SJSA1 (cell line): ENCODE measurements around the gene LMCD1. TPM values are rescaled to one million over a fixed set of nuclear protein-coding genes. Genes with fewer than 3 reads are reported as not detected.

ENCODE experiments used
- DNase-seq, 2 experiments: peaks; one replicate each; pipeline ENCODE4 v3.0.0-alpha.2; 2015 to 2020; ENCODE audit warnings: low spot score in 2 of 2, low read depth in 1 of 2
- H3K27ac ChIP-seq: fragments of 250-450 bp; sonication (Bioruptor Pico); 2 replicates; pipeline ENCODE4 v1.5.1; 2020; ENCODE audit warnings: mild to moderate bottlenecking, moderate library complexity
- H3K27me3 ChIP-seq: fragments of 250-450 bp; sonication (Bioruptor Pico); replicated peaks from 2 replicates; pipeline ENCODE4 v1.5.1; 2020; ENCODE audit warnings: mild to moderate bottlenecking, moderate library complexity
- H3K36me3 ChIP-seq: fragments of 250-450 bp; sonication (Bioruptor Pico); 2 replicates; pipeline ENCODE4 v1.5.1; 2020; ENCODE audit warnings: mild to moderate bottlenecking
- H3K4me1 ChIP-seq: fragments of 250-450 bp; sonication (Bioruptor Pico); replicated peaks from 2 replicates; pipeline ENCODE4 v1.6.1; 2021; ENCODE audit warnings: mild to moderate bottlenecking
- H3K4me3 ChIP-seq: fragments of 250-450 bp; sonication (Bioruptor Pico); 2 replicates; pipeline ENCODE4 v1.5.1; 2020; ENCODE audit warnings: mild to moderate bottlenecking
- H3K9me3 ChIP-seq: fragments of 250-450 bp; sonication (Bioruptor Pico); replicated peaks from 2 replicates; pipeline ENCODE4 v1.5.1; 2020; ENCODE audit warnings: mild to moderate bottlenecking
- total RNA-seq: library from RNA; depleted of rRNA; stranded (reverse); fragments of >200 nt; shearing (Covaris generic); gene quantifications from 2 replicates; pipeline ENCODE4 v1.2.3, GENCODE V29; 2014; rRNA removed

Gene LMCD1
- total RNA-seq, 1 experiment from 2014 or later = 15.6 TPM

DNA sequence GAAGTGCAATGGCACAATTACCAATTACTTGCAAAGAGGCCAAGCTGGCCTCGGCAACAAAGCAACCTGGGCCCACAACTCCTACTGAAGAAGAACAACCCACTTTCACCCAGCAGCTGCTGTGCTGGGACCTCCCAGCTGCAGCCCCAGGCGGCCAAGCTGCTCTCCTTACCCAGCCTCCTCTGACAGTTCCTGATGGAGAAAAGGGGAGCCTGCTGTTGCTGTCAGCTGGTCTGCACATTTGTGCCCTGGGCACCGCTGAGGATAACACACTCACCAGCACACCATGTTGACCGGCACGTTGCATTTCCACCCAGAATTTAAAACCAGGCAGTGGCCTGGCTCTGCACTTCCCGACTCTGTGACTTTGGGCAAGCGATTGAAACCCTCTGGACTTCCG, 109.3 kb downstream of the LMCD1 start:
- Histone ChIP-seq H3K4me1 (no peaks in the 10 kb centered on the region), H3K36me3 (no peaks in the 10 kb centered on the region), H3K27ac (no peak overlapping the region), H3K27me3 (no peaks in the 10 kb centered on the region), H3K9me3 (no peaks in the 10 kb centered on the region), H3K4me3 (no peak overlapping the region)
- DNase-seq = peak in 1 of 2 experiments; percentile 1

DNA sequence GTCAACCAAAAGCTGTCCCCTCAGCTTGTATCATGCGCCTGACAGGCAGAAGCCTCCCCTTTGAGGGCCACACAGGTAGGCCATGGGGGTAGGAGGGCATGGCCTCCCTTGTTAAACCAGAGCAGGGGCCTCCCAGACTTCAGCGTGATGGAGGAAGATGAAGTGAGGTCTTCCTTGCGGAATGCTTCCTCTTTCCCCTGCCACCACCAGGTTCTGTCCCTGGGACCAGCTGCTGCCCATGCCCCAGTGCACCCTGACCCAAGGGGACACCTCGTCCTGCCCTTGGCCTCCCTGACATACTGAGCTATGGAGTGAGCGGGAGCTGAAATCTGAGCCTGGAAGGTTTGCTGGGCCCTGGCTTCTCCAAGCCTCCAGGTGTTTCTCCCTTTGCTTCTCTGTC, 116.3 kb downstream of the LMCD1 start:
- Histone ChIP-seq H3K4me1 (no peaks in the 10 kb centered on the region), H3K4me3 (no peak overlapping the region), H3K9me3 (no peaks in the 10 kb centered on the region; the same call in 1 of the 2 replicates), H3K27me3 (no peaks in the 10 kb centered on the region), H3K27ac (no peak overlapping the region), H3K36me3 (no peaks in the 10 kb centered on the region)
- no peak for DNase-seq

DNA sequence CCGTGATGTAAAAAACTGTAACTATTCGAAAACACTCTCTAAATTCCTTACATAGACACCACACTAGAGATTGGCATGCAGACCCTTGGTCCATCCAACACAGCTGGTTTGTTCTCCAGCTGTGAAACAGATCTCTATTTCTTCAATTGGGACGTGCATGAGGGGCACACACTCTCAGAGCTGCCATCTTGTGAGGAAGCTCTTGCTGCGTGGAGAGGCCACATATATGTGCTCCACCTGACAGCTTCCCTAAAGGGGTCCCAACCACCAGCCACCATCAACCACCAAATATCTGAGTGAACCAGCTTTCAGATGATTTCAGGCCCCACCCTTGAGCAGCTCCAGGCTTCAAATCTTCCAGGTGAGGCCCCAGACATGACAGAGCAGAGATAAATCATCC, 117.3 kb downstream of the LMCD1 start:
- Histone ChIP-seq H3K27ac (no peak overlapping the region), H3K36me3 (no peaks in the 10 kb centered on the region), H3K4me3 (no peak overlapping the region), H3K27me3 (no peaks in the 10 kb centered on the region), H3K9me3 (no peaks in the 10 kb centered on the region; the same call in 1 of the 2 replicates), H3K4me1 (no peaks in the 10 kb centered on the region)
- DNase-seq = no peak

DNA sequence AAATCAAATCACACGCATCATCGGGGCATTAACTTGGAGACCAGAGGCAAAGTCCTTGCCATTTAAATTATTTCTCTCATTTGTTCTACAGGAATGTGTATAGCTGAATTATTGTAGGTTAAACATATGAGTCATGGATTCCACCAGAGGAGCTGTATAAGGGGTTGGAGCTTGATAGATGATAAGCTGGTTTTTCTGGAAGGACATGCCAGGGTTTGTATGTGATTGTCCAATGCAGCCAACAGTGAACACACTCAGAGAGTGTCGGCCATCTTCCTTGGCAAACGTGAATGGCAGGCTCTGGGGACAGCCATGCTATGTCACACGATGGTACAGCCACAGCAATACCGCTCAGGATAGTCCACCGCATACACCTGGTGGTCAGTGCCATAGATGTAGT, 117.9 kb downstream of the LMCD1 start:
- DNase-seq = no peak
- Histone ChIP-seq H3K27ac (no peak overlapping the region), H3K9me3 (no peaks in the 10 kb centered on the region; the same call in 1 of the 2 replicates), H3K4me1 (no peaks in the 10 kb centered on the region), H3K36me3 (no peaks in the 10 kb centered on the region), H3K4me3 (no peak overlapping the region), H3K27me3 (no peaks in the 10 kb centered on the region)

DNA sequence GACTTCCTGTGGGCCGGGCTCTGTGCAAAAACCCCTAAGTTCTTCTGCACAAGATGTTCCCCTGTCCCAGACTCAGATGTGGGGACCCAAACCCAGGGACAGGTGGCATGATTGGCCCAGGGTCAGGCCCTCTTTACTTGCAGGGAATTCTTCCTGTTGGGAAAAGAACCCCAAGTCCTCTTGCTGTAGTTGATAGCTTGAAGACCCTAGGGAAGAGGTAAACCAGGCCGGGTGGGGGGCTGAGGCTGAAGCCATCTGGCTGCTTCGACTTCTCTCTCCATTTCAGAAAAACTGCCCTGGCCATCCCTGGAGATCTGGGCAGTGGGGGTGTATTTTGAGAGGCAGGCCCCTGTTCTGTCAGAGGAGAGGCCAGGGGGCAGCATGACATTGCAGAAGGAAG, 119.5 kb downstream of the LMCD1 start:
- DNase-seq = no peak
- Histone ChIP-seq H3K9me3 (no peaks in the 10 kb centered on the region; the same call in 1 of the 2 replicates), H3K27ac (no peak overlapping the region)

GRCh38 chr3:8621872-8622271, 120.2 kb downstream of the LMCD1 start:
- DNase-seq = no peak
- Histone ChIP-seq H3K9me3 (no peaks in the 10 kb centered on the region; the same call in 1 of the 2 replicates), H3K27me3 (no peaks in the 10 kb centered on the region), H3K27ac (no peak overlapping the region), H3K4me3 (no peak overlapping the region), H3K4me1 (no peaks in the 10 kb centered on the region), H3K36me3 (no peaks in the 10 kb centered on the region)

More for the DNA sequence above, 119.5 kb downstream of the LMCD1 start:
- Histone ChIP-seq H3K36me3 (no peaks in the 10 kb centered on the region), H3K4me1 (no peaks in the 10 kb centered on the region), H3K27me3 (no peaks in the 10 kb centered on the region), H3K4me3 (no peak overlapping the region)

GRCh38 chr3:8622873-8623691, 121.5 kb downstream of the LMCD1 start:
- DNase-seq = peak; percentile 50 to 65
- Histone ChIP-seq H3K36me3 (no peaks in the 10 kb centered on the region), H3K9me3 (no peaks in the 10 kb centered on the region; the same call in 1 of the 2 replicates), H3K4me3 (no peak overlapping the region), H3K27me3 (no peaks in the 10 kb centered on the region), H3K27ac (no peak overlapping the region), H3K4me1 (no peaks in the 10 kb centered on the region)

DNA sequence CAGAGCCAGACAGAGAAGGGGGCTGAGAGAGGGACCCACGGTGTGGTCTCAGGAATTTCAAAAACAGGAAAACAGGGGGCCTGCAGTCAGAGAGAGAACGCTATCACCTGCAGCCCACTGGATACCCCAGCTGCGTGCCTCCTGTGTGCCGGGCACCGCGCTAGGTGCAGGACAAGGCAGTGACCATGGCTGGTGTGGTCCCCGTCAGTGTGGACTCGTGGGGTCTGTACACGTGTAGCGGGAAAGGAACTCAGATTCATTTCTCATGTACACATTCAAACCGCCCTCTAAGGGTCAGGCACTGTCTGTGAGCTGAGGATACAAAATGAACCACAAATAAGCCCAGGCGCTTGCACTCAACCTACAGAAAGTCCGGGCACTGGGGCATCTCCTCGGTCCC, 122.1 kb downstream of the LMCD1 start:
- Histone ChIP-seq H3K4me3 (no peak overlapping the region), H3K27me3 (no peaks in the 10 kb centered on the region), H3K36me3 (no peaks in the 10 kb centered on the region), H3K4me1 (peaks cover 2% of the 10 kb centered on the region), H3K27ac (no peak overlapping the region), H3K9me3 (no peaks in the 10 kb centered on the region; the same call in 1 of the 2 replicates)
- DNase-seq = no peak

Other genes starting within 250 kb of the LMCD1 start
- 0.11 TPM in 1 of 2 replicates, not detected in the other for gene SSUH2, start 143.0 kb downstream of the LMCD1 start, total RNA-seq
- gene CAV3, start 232.0 kb downstream of the LMCD1 start, total RNA-seq = not detected in 2 replicates